Measurements from ENCODE around the gene RPL38. TPM values are rescaled to one million over a fixed set of nuclear protein-coding genes. Genes with fewer than 3 reads are reported as not detected.
"Not testable (repeated sequence)": the region's sequence is repeated elsewhere in the genome, so short reads cannot be mapped to it uniquely, and the experiment has no call there.

Gene RPL38
- polyA plus RNA-seq, 1 experiment: 1,841 TPM

- ChIA-PET CTCF (interaction anchor here (1.0 kb wide), 1 partner anchor 16 kb away, joined by 3 read pairs; no protein-coding TSS in a partner anchor), POLR2A (no interaction called here)
- no peak for DNase-seq (ENCODE audit: low read depth)
- TF ChIP-seq CTCF (IDR thresholded peaks at IDR 0.05; ENCODE audit: insufficient read depth, low read depth, low read length): no peak
- Histone ChIP-seq H3K36me3 (ENCODE audit: control insufficient read depth, insufficient read depth, low read length) (no peaks in the 10 kb centered on the region), H3K27me3 (ENCODE audit: control insufficient read depth, insufficient read depth, low read length) (no peaks in the 10 kb centered on the region; the same call in 1 of the 2 replicates), H3K4me3 (ENCODE audit: low read depth, low read length) (no peak overlapping the region)
Measured at GRCh38 chr17:74183411-74183810, 20.1 kb upstream of the RPL38 start.

DNA sequence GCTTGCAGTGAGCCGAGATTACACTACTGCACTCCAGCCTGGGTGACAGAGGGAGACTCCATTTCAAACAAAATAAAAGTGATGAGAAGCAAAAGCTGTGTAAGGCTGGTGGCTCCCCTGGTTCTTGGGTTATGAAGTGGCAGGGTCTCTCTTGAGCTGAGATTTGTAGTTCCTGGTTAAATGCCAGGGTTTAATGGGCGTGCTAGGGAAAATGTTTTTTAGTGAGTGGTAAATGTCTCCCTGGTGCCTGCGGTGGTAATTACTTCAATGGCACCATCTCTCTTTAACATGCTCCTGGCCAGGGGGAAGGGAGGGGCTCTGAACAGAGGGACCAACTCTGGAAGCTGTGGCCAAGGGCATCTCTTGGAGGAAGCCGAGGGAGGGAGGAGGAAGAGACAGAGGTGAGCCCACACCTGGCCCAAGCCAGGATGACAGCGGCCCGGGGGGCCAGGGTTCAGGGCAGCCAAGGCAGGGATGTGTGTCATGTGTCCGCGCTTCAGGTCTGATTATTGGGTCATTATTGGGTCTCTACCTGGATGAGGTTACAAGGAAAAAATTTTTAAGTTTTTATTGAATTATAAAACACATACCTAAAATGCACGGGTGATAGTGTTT, 17.8 kb upstream of the RPL38 start:
- no peaks in the 10 kb centered on the region for H3K36me3 ChIP-seq (ENCODE audit: control insufficient read depth, insufficient read depth, low read length)
- no peaks in the 10 kb centered on the region; the same call in 1 of the 2 replicates for H3K27me3 ChIP-seq (ENCODE audit: control insufficient read depth, insufficient read depth, low read length)
- no peak overlapping the region for H3K4me3 ChIP-seq (ENCODE audit: low read depth, low read length)
- POLR2A ChIA-PET: no interaction called here
- no peak for TF ChIP-seq CTCF (IDR thresholded peaks at IDR 0.05; ENCODE audit: insufficient read depth, low read depth, low read length)
- no peak for DNase-seq (ENCODE audit: low read depth)
- CTCF ChIA-PET: interaction anchor here (0.7 kb wide), 1 partner anchor 14 kb away, joined by 4 read pairs; no protein-coding TSS in a partner anchor

- CTCF ChIA-PET: interaction anchor here (1.2 to 8.0 kb wide), 2 partner anchors 10 to 15 kb away, joined by 4 to 75 read pairs; partner anchors contain the start of gene RPL38
- POLR2A ChIA-PET: no interaction called here
- no peak overlapping the region for H3K4me3 ChIP-seq (ENCODE audit: low read depth, low read length)
Measured at GRCh38 chr17:74186498-74186897, 17.0 kb upstream of the RPL38 start.

DNA sequence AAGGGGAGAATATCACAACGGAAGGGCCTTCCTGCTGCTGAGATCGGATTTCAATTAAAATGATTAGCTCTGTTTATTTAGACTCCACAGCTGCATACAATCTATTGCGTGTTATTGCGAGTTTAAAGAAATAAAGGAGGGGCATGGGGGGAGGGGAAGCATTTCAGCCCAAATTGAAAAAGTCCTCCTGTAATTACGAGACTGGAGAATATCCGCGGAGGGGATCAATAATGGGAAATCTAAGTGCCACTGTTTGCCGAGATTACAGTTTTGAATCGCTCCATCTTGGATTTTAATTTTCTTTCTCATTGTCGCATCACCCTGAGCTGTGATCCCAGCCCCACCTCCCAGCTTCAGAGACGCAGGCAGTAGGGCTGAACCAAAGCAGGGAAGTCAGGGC, 15.7 kb upstream of the RPL38 start:
- H3K4me3 ChIP-seq (ENCODE audit: low read depth, low read length): no peak overlapping the region
- ChIA-PET CTCF (interaction anchor here (1.2 to 8.0 kb wide), 2 partner anchors 12 to 14 kb away, joined by 4 to 75 read pairs; partner anchors contain the start of gene RPL38), POLR2A (no interaction called here)
- H3K27me3 ChIP-seq (ENCODE audit: control insufficient read depth, insufficient read depth, low read length): no peaks in the 10 kb centered on the region; the same call in 1 of the 2 replicates
- H3K36me3 ChIP-seq (ENCODE audit: control insufficient read depth, insufficient read depth, low read length): no peaks in the 10 kb centered on the region
- DNase-seq (ENCODE audit: low read depth): no peak
- TF ChIP-seq CTCF (IDR thresholded peaks at IDR 0.05; ENCODE audit: insufficient read depth, low read depth, low read length): no peak

More at GRCh38 chr17:74186498-74186897, 17.0 kb upstream of the RPL38 start:
- TF ChIP-seq CTCF (IDR thresholded peaks at IDR 0.05; ENCODE audit: insufficient read depth, low read depth, low read length): no peak
- no peak for DNase-seq (ENCODE audit: low read depth)
- Histone ChIP-seq H3K36me3 (ENCODE audit: control insufficient read depth, insufficient read depth, low read length) (no peaks in the 10 kb centered on the region), H3K27me3 (ENCODE audit: control insufficient read depth, insufficient read depth, low read length) (no peaks in the 10 kb centered on the region; the same call in 1 of the 2 replicates)

- H3K4me3 ChIP-seq (ENCODE audit: low read depth, low read length); H3K27me3 ChIP-seq (ENCODE audit: control insufficient read depth, insufficient read depth, low read length); POLR2A ChIA-PET; DNase-seq (ENCODE audit: low read depth); H3K36me3 ChIP-seq (ENCODE audit: control insufficient read depth, insufficient read depth, low read length): not testable (repeated sequence)
- CTCF ChIA-PET: interaction anchor here (8.0 kb wide), 1 partner anchor 13 kb away, joined by 75 read pairs; the partner anchor contains the start of gene RPL38
Measured at GRCh38 chr17:74188687-74189086, 14.8 kb upstream of the RPL38 start.

Data from BJ (cell line).